C1 segment of cervical spinal cord (tissue), 14 donors: ENCODE data around the gene GEMIN5.
"Not testable (repeated sequence)": the region's sequence is repeated elsewhere in the genome, so short reads cannot be mapped to it uniquely, and the experiment has no call there.

Source experiments
- DNase-seq, 14 donors: peaks; one replicate each; lab custom pipeline; 2025; lab: John Stamatoyannopoulos, UW

Gene GEMIN5

DNA sequence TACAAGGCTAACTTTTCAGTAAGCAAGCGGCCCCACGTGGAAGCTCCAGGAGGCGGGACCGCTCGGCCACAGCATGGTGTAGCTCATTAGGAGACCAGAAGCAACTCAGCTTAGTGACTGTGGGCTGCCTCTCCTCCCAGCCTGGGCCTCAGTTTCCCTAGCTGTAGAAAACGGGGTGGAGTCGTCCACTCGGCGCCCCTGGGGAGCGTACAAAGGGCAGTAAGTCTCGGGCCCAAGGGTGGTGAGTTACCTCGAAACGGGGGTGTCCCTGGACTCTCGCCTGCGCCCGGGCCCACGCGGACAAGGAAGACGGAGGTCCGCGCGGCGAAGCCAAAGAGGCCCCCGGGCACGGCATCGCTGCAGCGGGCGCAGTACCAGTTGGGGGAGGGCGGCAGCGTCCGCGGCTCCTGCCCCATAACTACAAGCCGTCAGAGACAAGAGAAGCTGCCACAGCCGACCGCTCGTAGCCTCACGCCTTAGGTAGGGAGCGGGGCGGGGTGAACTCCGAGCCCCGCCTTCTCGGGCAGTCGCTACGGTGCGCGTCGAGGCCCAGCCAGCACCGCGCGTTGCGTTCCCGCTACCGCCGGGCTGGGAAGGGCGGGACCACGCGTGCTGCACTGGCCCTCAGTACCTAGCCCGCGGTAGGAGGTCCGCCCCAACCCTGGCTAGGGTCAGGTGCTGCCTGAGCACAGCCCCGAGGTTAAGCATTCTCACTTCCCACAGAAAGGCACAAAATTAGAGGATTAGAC is at the start of gene GEMIN5:
Gene GEMIN5 (minus strand): TSS at position 494 of the 749 bp plus-strand sequence. CDS start 78 bp downstream, at position 416.
- DNase-seq, result peak; percentile 8 to 80 (median 64)

- no peak for DNase-seq
Observed at GRCh38 chr5:154986151-154986550, 48.1 kb upstream of the GEMIN5 start.

DNA sequence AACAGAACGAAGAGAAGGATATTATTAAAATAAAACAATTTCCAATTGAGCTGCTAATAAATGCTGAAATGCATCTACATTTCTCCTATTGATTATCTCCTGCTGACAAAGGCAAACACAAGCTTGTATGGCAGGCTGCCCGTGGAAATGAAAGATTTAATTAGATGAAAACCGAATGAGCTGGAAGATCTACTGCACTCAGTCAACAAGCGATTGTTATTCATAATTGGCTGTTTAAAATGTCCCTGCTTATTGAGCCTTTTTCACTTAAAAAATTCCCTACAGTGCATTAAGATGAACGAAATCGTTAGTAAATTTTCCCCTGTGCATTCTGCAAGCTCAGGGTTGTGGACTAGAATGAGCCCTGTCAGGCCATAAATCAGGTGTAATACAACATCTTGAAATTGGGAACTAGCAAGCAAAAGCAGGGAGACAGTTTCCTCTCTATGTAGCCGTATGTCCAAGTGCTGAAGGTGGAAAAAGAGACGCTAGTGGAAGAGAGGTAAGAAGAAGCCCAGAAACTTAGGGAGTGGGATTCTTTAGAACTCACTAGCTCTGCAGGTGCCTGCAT is 47.0 kb upstream of the GEMIN5 start:
- no peak for DNase-seq

GRCh38 chr5:154978294-154978693 is 40.3 kb upstream of the GEMIN5 start:
- not testable (repeated sequence) for DNase-seq

- no peak for DNase-seq
Observed at GRCh38 chr5:154977409-154977808, 39.4 kb upstream of the GEMIN5 start.

DNA sequence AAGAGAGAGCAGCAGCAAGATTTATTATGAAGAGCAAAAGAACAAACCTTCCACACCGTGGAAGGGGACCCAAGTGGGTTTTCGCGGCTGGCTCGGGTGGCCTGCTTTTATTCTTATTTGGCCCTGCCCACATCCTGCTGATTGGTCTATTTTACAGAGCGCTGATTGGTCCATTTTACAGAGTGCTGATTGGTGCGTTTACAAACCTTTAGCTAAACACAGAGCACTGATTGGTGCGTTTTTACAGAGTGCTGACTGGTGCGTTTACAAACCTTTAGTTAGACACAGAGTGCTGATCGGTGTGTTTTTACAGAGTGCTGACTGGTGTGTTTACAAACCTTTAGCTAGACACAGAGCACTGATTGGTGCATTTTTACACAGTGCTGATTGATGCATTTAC is 38.1 kb upstream of the GEMIN5 start:
- DNase-seq, result not testable (repeated sequence)

GRCh38 chr5:154972476-154973080 is 34.6 kb upstream of the GEMIN5 start:
- peak in 4 of 14 donors; percentile 3 to 24 (median 6) for DNase-seq

- no peak for DNase-seq
Observed at GRCh38 chr5:154971501-154971900, 33.5 kb upstream of the GEMIN5 start.

DNA sequence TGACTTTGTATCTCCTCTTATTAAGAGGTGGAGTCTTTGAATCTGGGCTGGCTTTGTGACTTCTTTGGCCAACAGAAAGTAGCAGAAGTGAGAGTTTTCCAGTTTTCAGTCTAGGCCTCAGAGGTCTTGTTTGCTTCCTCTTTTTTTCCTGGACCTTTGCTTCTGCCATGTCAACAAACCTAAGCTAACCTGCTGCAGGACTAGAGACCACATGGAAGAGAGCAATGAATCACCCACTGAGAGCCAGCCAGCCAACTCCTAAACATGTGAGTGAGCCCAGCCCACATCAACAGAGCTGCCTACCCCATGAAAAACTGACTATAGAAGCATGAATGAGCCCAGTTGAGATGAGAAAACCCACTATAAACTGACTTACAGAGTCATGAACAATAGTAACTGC is 32.7 kb upstream of the GEMIN5 start:
- no peak for DNase-seq

GRCh38 chr5:154968953-154969352 is 30.9 kb upstream of the GEMIN5 start:
- no peak for DNase-seq

- DNase-seq, result no peak
Observed at GRCh38 chr5:154967421-154968024, 29.5 kb upstream of the GEMIN5 start.

DNA sequence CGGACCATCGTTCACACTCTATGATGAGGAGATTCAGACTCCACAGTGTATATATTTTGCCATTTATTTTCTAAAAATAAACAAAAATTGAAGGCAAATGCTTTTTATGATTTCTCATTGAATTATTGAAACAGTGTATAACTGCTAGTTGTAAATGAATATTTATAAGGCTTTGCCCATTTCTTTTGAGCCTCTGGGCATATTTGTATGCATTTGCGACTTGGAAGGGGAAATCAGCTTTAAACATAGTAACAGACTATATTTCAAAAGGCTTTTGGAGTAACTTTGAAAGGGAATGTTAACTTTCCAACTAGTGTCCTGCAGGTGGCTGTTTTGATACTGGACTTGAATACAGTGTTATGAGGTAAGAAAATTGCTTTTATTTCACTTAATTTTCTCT is 28.9 kb upstream of the GEMIN5 start:
- no peak for DNase-seq

DNA sequence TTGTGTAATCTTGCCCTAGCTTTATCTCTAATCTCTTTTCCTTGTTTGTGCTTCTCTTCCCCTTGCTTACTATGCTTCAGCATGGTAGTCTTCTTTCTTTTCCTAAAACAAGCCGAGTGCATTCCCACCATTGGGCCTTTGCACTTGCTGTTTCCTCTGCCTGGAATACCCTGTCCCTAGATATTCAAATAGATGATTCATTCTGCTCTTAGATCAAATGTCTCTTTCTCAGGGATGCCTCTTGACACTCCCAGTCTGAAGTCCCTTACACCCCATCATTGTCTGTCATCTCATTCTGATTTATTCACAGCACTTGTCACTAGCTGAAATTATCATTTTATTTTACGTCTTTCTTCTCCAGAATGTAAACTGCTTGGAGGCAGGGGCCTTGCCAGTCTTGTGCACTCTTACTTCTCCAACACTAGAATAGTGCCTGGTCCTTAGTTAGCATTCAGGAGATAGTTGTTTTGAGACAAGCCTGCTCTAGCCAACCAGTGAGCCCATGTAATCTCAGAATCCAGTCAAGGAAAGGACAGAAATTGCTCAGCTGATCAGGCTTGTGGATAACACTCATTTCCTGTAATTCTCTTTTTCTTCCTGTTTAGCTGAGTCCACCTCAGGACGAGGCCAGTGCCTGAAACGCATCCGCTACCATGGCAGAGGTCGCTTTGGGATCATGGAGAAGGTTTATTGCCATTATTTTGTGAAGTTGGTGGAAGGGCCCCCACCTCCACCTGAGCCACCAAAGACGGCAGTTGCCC is 28.2 kb upstream of the GEMIN5 start:
- DNase-seq, result no peak

- no peak for DNase-seq
Observed at GRCh38 chr5:154962494-154962893, 24.5 kb upstream of the GEMIN5 start.

- no peak for DNase-seq
Observed at GRCh38 chr5:154956712-154957111, 18.7 kb upstream of the GEMIN5 start.

DNA sequence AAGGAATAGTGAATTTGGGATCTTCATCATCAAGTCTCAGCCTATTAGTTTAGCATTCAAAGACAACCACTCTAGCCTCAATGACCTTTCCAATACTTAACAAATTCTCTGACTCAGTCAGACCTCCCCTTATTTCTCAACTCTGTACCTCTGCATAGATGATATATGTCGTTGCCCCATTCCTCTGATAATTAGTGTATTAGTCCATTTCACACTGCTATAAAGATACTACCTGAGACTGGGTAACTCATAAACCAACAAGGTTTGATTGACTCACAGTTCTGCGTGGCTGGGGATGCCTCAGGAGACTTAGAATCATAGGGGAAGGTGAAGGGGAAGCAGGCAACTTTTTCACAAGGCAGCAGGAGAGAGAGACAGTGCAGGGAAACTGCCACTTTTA is 11.8 kb upstream of the GEMIN5 start:
- no peak for DNase-seq

DNA sequence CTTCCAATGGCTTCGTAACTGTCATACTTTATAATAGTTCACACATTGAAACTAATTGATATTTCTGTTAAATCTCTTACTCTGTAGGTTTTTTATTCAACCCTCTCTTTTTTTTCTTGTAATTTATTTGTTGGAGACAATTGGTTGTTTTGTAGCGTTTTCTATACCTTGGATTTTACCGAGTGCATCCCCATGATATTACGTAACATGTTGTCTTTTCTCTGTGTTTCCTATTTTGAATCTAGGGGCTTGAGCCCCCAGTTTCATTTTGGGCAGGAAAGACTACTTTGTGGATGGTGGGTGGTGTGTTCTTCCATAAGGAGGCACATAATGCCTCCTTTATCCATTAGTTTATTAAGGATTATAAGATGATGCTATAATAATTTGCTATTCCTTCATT is 10.3 kb upstream of the GEMIN5 start:
- DNase-seq, result no peak

GRCh38 chr5:154947778-154948177 is 9.8 kb upstream of the GEMIN5 start:
- DNase-seq, result no peak

- no peak for DNase-seq
Observed at GRCh38 chr5:154945695-154946301, 7.8 kb upstream of the GEMIN5 start.

GRCh38 chr5:154944716-154945115 is 6.7 kb upstream of the GEMIN5 start:
- no peak for DNase-seq

DNA sequence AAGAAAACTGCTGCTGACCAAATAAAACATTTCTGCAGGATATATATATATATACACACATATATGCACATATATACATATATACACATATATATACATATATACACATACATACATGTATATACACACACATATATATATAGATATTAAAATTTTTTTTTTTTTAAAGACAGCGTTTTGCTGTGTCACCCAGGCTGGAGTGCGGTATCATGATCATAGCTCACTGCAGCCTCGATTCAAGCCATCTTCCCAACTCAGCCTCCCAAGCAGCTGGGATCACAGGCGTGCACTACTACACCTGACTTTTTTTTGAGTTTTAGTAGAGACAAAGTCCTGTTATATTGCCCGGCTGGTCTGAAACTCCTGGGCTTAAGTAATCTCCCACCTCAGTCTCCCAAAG is 5.5 kb upstream of the GEMIN5 start:
- DNase-seq, result no peak
